GM12878 (cell line): ENCODE results near the gene GTF2IRD1. TPM values are rescaled to one million over a fixed set of nuclear protein-coding genes. Genes with fewer than 3 reads are reported as not detected.

Experiments
- ATAC-seq: fragments of 200-7000 bp; cut with Tn5 transposase; 3 replicates; pipeline ENCODE4 v1.9.1; 2020; ENCODE audit warnings: mild to moderate bottlenecking, moderate library complexity
- BruUV-seq: library from RNA; stranded (reverse); fragments of 400-500 nt; replicated peaks from 2 replicates; lab custom pipeline; 2021; lab: Mats Ljungman, UMichigan
- CTCF ChIA-PET: fragments of 300-600 bp; sonication (Branson Sonifier 250); formaldehyde crosslinking; extraction: SDS; loops from one replicate; lab custom pipeline; 2021; ENCODE audit warnings: inconsistent platforms; lab: Yijun Ruan, JAX
- POLR2A ChIA-PET: fragments of 350-600 bp; formaldehyde crosslinking; extraction: SDS; loops from one replicate; lab custom pipeline; 2021; ENCODE audit warnings: inconsistent platforms; lab: Charles Lee
- RAD21 ChIA-PET: fragments of 300-600 bp; sonication (Branson Sonifier 250); formaldehyde crosslinking; loops from one replicate; lab custom pipeline; 2023; ENCODE audit warnings: antibody characterized with exemption; ENCODE audit not compliant: unreplicated experiment; lab: Charles Lee
- SMC1A ChIA-PET: fragments of 300-600 bp; sonication (Branson Sonifier 250); formaldehyde crosslinking; loops from one replicate; lab custom pipeline; 2023; ENCODE audit not compliant: unreplicated experiment, uncharacterized antibody; lab: Charles Lee
- DNase-seq: peaks from one replicate; pipeline ENCODE4 v3.0.0-alpha.2; 2011; ENCODE audit warnings: low read depth, low spot score
- FAIRE-seq: peaks from 3 replicates; lab custom pipeline; 2011; peaks lifted over from hg19 to GRCh38; lab: Jason Lieb, UNC
- H2AFZ ChIP-seq: 2 replicates; pipeline ENCODE4 v1.6.0; 2011; ENCODE audit warnings: low read depth, low read length, control low read depth; ENCODE audit not compliant: control insufficient read depth
- H3K27ac ChIP-seq: 2 replicates; pipeline ENCODE4 v1.5.1; 2011; ENCODE audit warnings: control low read depth; ENCODE audit not compliant: control insufficient read depth, insufficient read depth
- H3K27me3 ChIP-seq, 2 experiments: replicated peaks in 1 of 2; 2 replicates each; pipeline versions ENCODE4 v1.6.0 to v1.6.1; 2011; ENCODE audit warnings: low read length in 1 of 2; ENCODE audit not compliant: control insufficient read depth in 2 of 2, insufficient read depth in 2 of 2
- H3K36me3 ChIP-seq, 2 experiments: 2 replicates each; pipeline ENCODE4 v1.5.1; 2011; ENCODE audit warnings: low read length in 1 of 2; ENCODE audit not compliant: control insufficient read depth in 2 of 2, insufficient read depth in 2 of 2
- H3K4me1 ChIP-seq: 2 replicates; pipeline ENCODE4 v1.6.1; 2011; ENCODE audit warnings: mild to moderate bottlenecking, low read length, moderate library complexity, mixed read lengths; ENCODE audit not compliant: control insufficient read depth, insufficient read depth
- H3K4me2 ChIP-seq: 2 replicates; pipeline ENCODE4 v1.6.0; 2011; ENCODE audit warnings: control low read depth; ENCODE audit not compliant: control insufficient read depth, insufficient read depth
- H3K4me3 ChIP-seq: fragments of 200-600 bp; sonication (generic); 2 replicates; pipeline ENCODE4 v1.5.1; 2016
- H3K79me2 ChIP-seq: 2 replicates; pipeline ENCODE4 v1.6.0; 2011; ENCODE audit warnings: low read length; ENCODE audit not compliant: control insufficient read depth, insufficient read depth
- H3K9ac ChIP-seq: 2 replicates; pipeline ENCODE4 v1.8.0; 2011; ENCODE audit warnings: low read length, control low read depth, mixed read lengths; ENCODE audit not compliant: control insufficient read depth, insufficient read depth
- H3K9me3 ChIP-seq: replicated peaks from 3 replicates; pipeline ENCODE4 v1.5.1; 2011; ENCODE audit warnings: mild to moderate bottlenecking, low read length; ENCODE audit not compliant: control insufficient read depth, insufficient read depth
- H4K20me1 ChIP-seq: 2 replicates; pipeline ENCODE4 v1.6.0; 2011; ENCODE audit not compliant: control insufficient read depth, insufficient read depth
- ASH2L ChIP-seq: fragments of 300-600, 200-600 bp; sonication (generic); IDR thresholded peaks from 2 replicates; pipeline ENCODE4 v1.6.1; 2017; ENCODE audit warnings: low read depth, mild to moderate bottlenecking, borderline replicate concordance
- ATF2 ChIP-seq: IDR thresholded peaks from 2 replicates; pipeline ENCODE4 v1.6.1; 2012; ENCODE audit warnings: low read length, inconsistent platforms
- BRCA1 ChIP-seq: IDR thresholded peaks from 2 replicates; pipeline ENCODE4 v1.6.1; 2011; ENCODE audit warnings: low read depth, low read length, improper control_type of control experiment
- IKZF1 ChIP-seq: fragments of 450-650 bp; conservative IDR thresholded peaks from 2 replicates; pipeline ENCODE4 v1.6.1; 2017; ENCODE audit warnings: antibody characterized with exemption, mild to moderate bottlenecking
- MYB ChIP-seq: fragments of 150-350 bp; IDR thresholded peaks from 2 replicates; pipeline ENCODE4 v1.6.1; 2014; ENCODE audit warnings: mild to moderate bottlenecking, low read depth, low read length, borderline replicate concordance
- MYC ChIP-seq: IDR thresholded peaks from 2 replicates; pipeline ENCODE4 v1.6.1; 2011; ENCODE audit warnings: mild to moderate bottlenecking, low read length, moderate library complexity, inconsistent platforms; ENCODE audit not compliant: insufficient read depth, insufficient replicate concordance, insufficient read length, severe bottlenecking
- RAD21 ChIP-seq: IDR thresholded peaks from 2 replicates; pipeline ENCODE4 v1.6.1; 2011; ENCODE audit warnings: mild to moderate bottlenecking, low read depth, low read length, moderate library complexity; ENCODE audit not compliant: insufficient read depth
- SIX5 ChIP-seq: IDR thresholded peaks from 2 replicates; pipeline ENCODE4 v1.6.1; 2011; ENCODE audit warnings: mild to moderate bottlenecking, low read depth, low read length, moderate library complexity; ENCODE audit not compliant: severe bottlenecking
- SKIL ChIP-seq: fragments of 450-650 bp; IDR thresholded peaks from 2 replicates; pipeline ENCODE4 v1.6.1; 2017; ENCODE audit warnings: mild to moderate bottlenecking, low read depth, inconsistent platforms; ENCODE audit not compliant: poor library complexity, severe bottlenecking
- SMAD1 ChIP-seq: fragments of 450-650 bp; IDR thresholded peaks from 2 replicates; pipeline ENCODE4 v1.6.1; 2018; ENCODE audit warnings: mild to moderate bottlenecking, low read depth; ENCODE audit not compliant: partially characterized antibody
- SMAD5 ChIP-seq: IDR thresholded peaks from 2 replicates; pipeline ENCODE4 v1.6.1; 2016; ENCODE audit warnings: antibody characterized with exemption, low read depth
- STAT3 ChIP-seq: IDR thresholded peaks from 2 replicates; pipeline ENCODE4 v1.6.1; 2011; ENCODE audit warnings: low read depth, low read length, improper control_type of control experiment
- TCF12 ChIP-seq: IDR thresholded peaks from 2 replicates; pipeline ENCODE4 v1.6.1; 2011; ENCODE audit warnings: low read depth, mild to moderate bottlenecking, low read length
- ZNF207 ChIP-seq: fragments of 450-650 bp; IDR thresholded peaks from 2 replicates; pipeline ENCODE4 v1.6.1; 2014; ENCODE audit warnings: antibody characterized with exemption, mild to moderate bottlenecking, borderline replicate concordance
- ZNF217 ChIP-seq: fragments of 450-650 bp; IDR thresholded peaks from 2 replicates; pipeline ENCODE4 v1.6.1; 2017; ENCODE audit warnings: antibody characterized with exemption, mild to moderate bottlenecking
- WGBS: methylation state at CpG from one replicate; pipeline ENCODE4 v1.1.6; 2016; ENCODE audit warnings: low lambda C conversion rate; ENCODE audit not compliant: insufficient replicate concordance, insufficient coverage; ENCODE audit errors: missing lambda C conversion rate; 5-methylcytosine and 5-hydroxymethylcytosine counted together
- in situ Hi-C: fragments of 300-500 bp; cut with MboI; formaldehyde crosslinking; loops from 9 replicates; pipeline ENCODE4 v1.14.3; 2018; ENCODE audit warnings: mixed read lengths
- intact Hi-C: fragments of 100-400 bp; cut with micrococcal nuclease; formaldehyde crosslinking; loops from one replicate; pipeline ENCODE4 v1.14.2; 2022; ENCODE audit not compliant: unreplicated experiment
- polyA plus RNA-seq, 11 experiments: library from polyadenylated mRNA; depleted of rRNA in 4 of 11; unstranded in 6 of 11; stranded (reverse) in 5 of 11; fragments of >200 nt; fragmentation: Nextera tagmentation in 4 of 11; fragmentation: Illumina TruSeq in 1 of 11; extraction: Ambion mirVana in 4 of 11; extraction: Trizol in 1 of 11; gene quantifications; 1 replicate in 1 of 11; 2 replicates in 10 of 11; pipeline versions ENCODE4 v1.2.1 to v1.2.3, GENCODE V29; 2011 to 2016; ENCODE audit warnings: inconsistent platforms in 2 of 11, missing spikeins in 2 of 11, low read depth in 1 of 11
- total RNA-seq, 4 experiments: library from RNA; depleted of rRNA in 3 of 4; stranded (reverse); fragments of >200 nt in 3 of 4; fragmentation: Illumina TruSeq in 1 of 4; extraction: Trizol in 1 of 4; gene quantifications; 2 replicates each; pipeline versions ENCODE4 v1.2.1 to v1.2.3, GENCODE V29; 2013 to 2021

The GTF2IRD1 gene
- total and polyA plus RNA-seq, 10 of the 15 experiments (the other 5 are each of a cell fraction or from before 2014, with no cell fraction given) = 0.48 to 3.0 (median 1.3) TPM

- in situ Hi-C loops = no loop called here
- no TSS peak for BruUV-seq
- H3K27me3 ChIP-seq = no peaks in the 10 kb centered on the region
Measured at GRCh38 chr7:74515276-74515675, 61.6 kb downstream of the GTF2IRD1 start.

More at GRCh38 chr7:74515276-74515675, 61.6 kb downstream of the GTF2IRD1 start:
- Histone ChIP-seq H3K9me3 (no peaks in the 10 kb centered on the region; the same call in 2 of the 3 replicates), H3K4me2 (no peak overlapping the region), H3K36me3 (no peaks in the 10 kb centered on the region; a peak in 1 of 4 replicates), H3K4me1 (no peaks in the 10 kb centered on the region), H3K27ac (no peak overlapping the region), H3K79me2 (no peaks in the 10 kb centered on the region), H3K4me3 (no peak overlapping the region)
- intact Hi-C loops = no loop called here
- no peak for ATAC-seq
- 49% methylated on average over 15 of the region's 15 CpGs for WGBS
- POLR2A ChIA-PET = no interaction called here
- TF ChIP-seq MYC (no peak), ZNF217 (no peak), BRCA1 (no peak), ASH2L (no peak), SMAD5 (no peak), STAT3 (no peak), ZNF207 (no peak), RAD21 (no peak), SKIL (no peak), TCF12 (no peak), ATF2 (no peak), SIX5 (no peak), IKZF1 (no peak), SMAD1 (no peak), MYB (no peak)
- TF ChIP-seq, all 136 proteins: peak for 0
- SMC1A ChIA-PET = interaction anchor here (0.6 kb wide), 1 partner anchor 32 kb away, joined by 3 read pairs; no protein-coding TSS in a partner anchor
- Histone ChIP-seq H4K20me1 (no peaks in the 10 kb centered on the region), H2AFZ (no peak overlapping the region), H3K9ac (no peak overlapping the region)
- CTCF ChIA-PET = no interaction called here
- RAD21 ChIA-PET = no interaction called here
- DNase-seq (no peak), FAIRE-seq (no peak)
